Neuronal stem cell (in vitro differentiated cells): ENCODE data around the gene PHKB. TPM values are rescaled to one million over a fixed set of nuclear protein-coding genes. Genes with fewer than 3 reads are reported as not detected.

Source experiments
- DNase-seq: peaks from one replicate; pipeline ENCODE4 v3.0.0-alpha.2; 2013; ENCODE audit warnings: low spot score
- H2AFZ ChIP-seq: one replicate; pipeline ENCODE4 v1.6.1; 2013; ENCODE audit warnings: mild to moderate bottlenecking, low read length, inconsistent platforms
- H2AK5ac ChIP-seq: 2 replicates; pipeline ENCODE4 v1.6.1; 2013; ENCODE audit warnings: low read depth, mild to moderate bottlenecking, inconsistent platforms, low read length, moderate library complexity, mixed read lengths
- H2BK120ac ChIP-seq: 2 replicates; pipeline ENCODE4 v1.6.1; 2013; ENCODE audit warnings: low read depth, mild to moderate bottlenecking, inconsistent platforms, low read length, moderate library complexity, mixed read lengths
- H2BK12ac ChIP-seq: one replicate; pipeline ENCODE4 v1.6.1; 2013; ENCODE audit warnings: low read length, inconsistent platforms
- H2BK15ac ChIP-seq: 2 replicates; pipeline ENCODE4 v1.6.1; 2013; ENCODE audit warnings: mild to moderate bottlenecking, low read length, inconsistent platforms, mixed read lengths
- H2BK5ac ChIP-seq: one replicate; pipeline ENCODE4 v1.6.1; 2013; ENCODE audit warnings: inconsistent platforms, mild to moderate bottlenecking, low read length, moderate library complexity
- H3K14ac ChIP-seq: one replicate; pipeline ENCODE4 v1.6.1; 2013; ENCODE audit warnings: low read length, inconsistent platforms
- H3K18ac ChIP-seq: 2 replicates; pipeline ENCODE4 v1.6.1; 2013; ENCODE audit warnings: low read length, inconsistent platforms
- H3K23ac ChIP-seq: 2 replicates; pipeline ENCODE4 v1.6.1; 2013; ENCODE audit warnings: low read depth, mild to moderate bottlenecking, mixed read lengths, low read length, inconsistent platforms; ENCODE audit not compliant: poor library complexity
- H3K27ac ChIP-seq: replicated peaks from 3 replicates; pipeline ENCODE4 v1.5.1; 2013; ENCODE audit warnings: low read length, inconsistent platforms
- H3K27me3 ChIP-seq, 3 experiments: 2 replicates each; pipeline ENCODE4 v1.6.1; 2013; ENCODE audit warnings: low read length in 3 of 3, mild to moderate bottlenecking in 2 of 3, inconsistent platforms in 1 of 3, low read depth in 1 of 3, mixed read lengths in 1 of 3, moderate library complexity in 1 of 3; ENCODE audit not compliant: control insufficient read depth in 3 of 3, insufficient read depth in 3 of 3
- H3K36me3 ChIP-seq, 2 donors: replicated peaks in 1 of 2; 2 replicates each; pipeline ENCODE4 v1.6.1; 2013; ENCODE audit warnings: low read length in 2 of 2; ENCODE audit not compliant: control insufficient read depth in 2 of 2, insufficient read depth in 2 of 2
- H3K4ac ChIP-seq: 2 replicates; pipeline ENCODE4 v1.6.1; 2013; ENCODE audit warnings: inconsistent platforms, mild to moderate bottlenecking, low read length, moderate library complexity
- H3K4me1 ChIP-seq, 2 donors: 1 replicate in 1 of 2; 2 replicates in 1 of 2; pipeline ENCODE4 v1.6.1; 2013; ENCODE audit warnings: low read length in 2 of 2, low read depth in 1 of 2; ENCODE audit not compliant: control insufficient read depth in 2 of 2, insufficient read depth in 1 of 2
- H3K4me2 ChIP-seq: one replicate; pipeline ENCODE4 v1.6.1; 2013; ENCODE audit warnings: mild to moderate bottlenecking, low read length, inconsistent platforms; ENCODE audit not compliant: insufficient read depth, poor library complexity, severe bottlenecking
- H3K4me3 ChIP-seq, 2 donors: 2 replicates each; pipeline ENCODE4 v1.5.1; 2013; ENCODE audit warnings: low read length in 2 of 2, mild to moderate bottlenecking in 2 of 2, inconsistent platforms in 1 of 2, moderate library complexity in 1 of 2
- H3K79me1 ChIP-seq: one replicate; pipeline ENCODE4 v1.6.1; 2013; ENCODE audit warnings: low read depth, mild to moderate bottlenecking, inconsistent platforms, low read length, moderate library complexity
- H3K9ac ChIP-seq: one replicate; pipeline ENCODE4 v1.6.1; 2013; ENCODE audit warnings: mild to moderate bottlenecking, low read depth, low read length, inconsistent platforms; ENCODE audit not compliant: poor library complexity
- H3K9me3 ChIP-seq, 2 donors: replicated peaks in 1 of 2; 2 replicates each; pipeline versions ENCODE3 to v1.6.1; 2013; ENCODE audit warnings: low read length in 2 of 2, mild to moderate bottlenecking in 2 of 2, inconsistent platforms in 1 of 2, low read depth in 1 of 2, mixed read lengths in 1 of 2, moderate library complexity in 1 of 2; ENCODE audit not compliant: control insufficient read depth in 2 of 2, insufficient read depth in 1 of 2
- H4K8ac ChIP-seq: one replicate; pipeline ENCODE4 v1.6.1; 2013; ENCODE audit warnings: low read depth, mild to moderate bottlenecking, inconsistent platforms, low read length, moderate library complexity
- H4K91ac ChIP-seq: one replicate; pipeline ENCODE4 v1.6.1; 2013; ENCODE audit warnings: low read length, low read depth, mild to moderate bottlenecking, inconsistent platforms; ENCODE audit not compliant: poor library complexity
- WGBS, 2 donors: extraction: QIAGEN DNeasy Blood & Tissue Kit; methylation state at CpG; one replicate each; pipeline ENCODE4 v1.1.7; 2013; ENCODE audit warnings: missing lambda C conversion rate in 2 of 2, mixed read lengths in 1 of 2; ENCODE audit not compliant: insufficient read length in 2 of 2, insufficient replicate concordance in 1 of 2; ENCODE audit errors: extremely low coverage in 2 of 2; 5-methylcytosine and 5-hydroxymethylcytosine counted together
- polyA plus RNA-seq, 2 experiments: library from polyadenylated mRNA; stranded (reverse); fragments of 200-250 nt; gene quantifications; one replicate each; pipeline ENCODE4 v1.2.3, GENCODE V29; 2013

The PHKB gene
- 27.6 TPM for polyA plus RNA-seq (2013, experiment 1 of 2)
- 28.0 TPM for polyA plus RNA-seq (2013, experiment 2 of 2)

- peak within 1 kb of the TSS; percentile 73 for H3K4me2 ChIP-seq
- H3K9me3 ChIP-seq, result no peaks in the 10 kb centered on the region
- H3K36me3 ChIP-seq, result peaks cover 0 to 29% of the 10 kb centered on the region in 2 donors
- peak within 1 kb of the TSS; percentile 96 for H2AFZ ChIP-seq
- peak; percentile 93 for DNase-seq
- no peak within 1 kb of the TSS for H2BK12ac ChIP-seq
- H3K14ac ChIP-seq, result no peak within 1 kb of the TSS
- H2AK5ac ChIP-seq, result no peak within 1 kb of the TSS
- H3K4me1 ChIP-seq, result peaks cover 9 to 18% of the 10 kb centered on the region in 2 donors
- H3K23ac ChIP-seq, result peak within 1 kb of the TSS; percentile 98
- H4K8ac ChIP-seq, result no peak within 1 kb of the TSS
- peak within 1 kb of the TSS; percentile 83 for H3K9ac ChIP-seq
- peak within 1 kb of the TSS; percentile 100 for H3K27ac ChIP-seq
- H2BK5ac ChIP-seq, result peak within 1 kb of the TSS; percentile 94
- H3K4me3 ChIP-seq, result peak within 1 kb of the TSS; percentile 77 to 97
- H2BK120ac ChIP-seq, result peak within 1 kb of the TSS; percentile 29
- H3K4ac ChIP-seq, result peak within 1 kb of the TSS; percentile 48
- WGBS, 2 donors, result no CpG with 5 or more reads among the region's 82 CpGs
- peak within 1 kb of the TSS; percentile 98 for H3K18ac ChIP-seq
- peaks cover 6% of the 10 kb centered on the region for H3K79me1 ChIP-seq
- no peak within 1 kb of the TSS for H2BK15ac ChIP-seq
- no peaks in the 10 kb centered on the region for H3K27me3 ChIP-seq
- no peak within 1 kb of the TSS for H4K91ac ChIP-seq
These were observed at the start of gene PHKB, which contains the start of gene ITFG1 for GRCh38 chr16:47460711-47461597. PHKB (plus strand) TSS chr16:47461331; CDS start chr16:47461351, 20 bp downstream. ITFG1 (minus strand) TSS chr16:47461063; CDS start chr16:47461045, 18 bp downstream.

GRCh38 chr16:47413041-47413440 is 48.1 kb upstream of the PHKB start:
- H3K36me3 ChIP-seq, result peaks cover 0 to 6% of the 10 kb centered on the region in 2 donors
- H3K4me2 ChIP-seq, result no peak overlapping the region
- no CpG with 5 or more reads among the region's 1 CpG for WGBS, 2 donors
- H2BK120ac ChIP-seq, result no peak overlapping the region
- no peak overlapping the region for H3K4ac ChIP-seq
- H3K18ac ChIP-seq, result no peak overlapping the region
- H4K91ac ChIP-seq, result no peak overlapping the region
- no peak overlapping the region for H3K23ac ChIP-seq
- H2BK15ac ChIP-seq, result no peak overlapping the region
- no peak overlapping the region for H2BK12ac ChIP-seq
- no peak overlapping the region for H2AK5ac ChIP-seq
- DNase-seq, result no peak
- H3K14ac ChIP-seq, result no peak overlapping the region
- H3K27me3 ChIP-seq, result no peaks in the 10 kb centered on the region
- no peak overlapping the region for H3K27ac ChIP-seq
- no peaks in the 10 kb centered on the region for H3K4me1 ChIP-seq
- no peak overlapping the region for H2BK5ac ChIP-seq
- no peak overlapping the region for H3K9ac ChIP-seq
- H3K9me3 ChIP-seq, result no peaks in the 10 kb centered on the region
- no peak overlapping the region for H2AFZ ChIP-seq
- H3K79me1 ChIP-seq, result peaks cover 3% of the 10 kb centered on the region
- H3K4me3 ChIP-seq, result no peak overlapping the region
- H4K8ac ChIP-seq, result no peak overlapping the region

GRCh38 chr16:47416869-47417268 is 44.3 kb upstream of the PHKB start:
- Histone ChIP-seq H2BK12ac (no peak overlapping the region), H2AK5ac (no peak overlapping the region), H3K14ac (no peak overlapping the region), H3K18ac (no peak overlapping the region), H3K79me1 (no peaks in the 10 kb centered on the region), H3K23ac (no peak overlapping the region), H3K27me3 (no peaks in the 10 kb centered on the region), H2BK15ac (no peak overlapping the region), H4K8ac (no peak overlapping the region), H3K36me3 (peaks cover 0 to 9% of the 10 kb centered on the region in 2 donors), H2AFZ (no peak overlapping the region), H3K9ac (no peak overlapping the region), H3K4me3 (no peak overlapping the region), H3K4me1 (no peaks in the 10 kb centered on the region), H3K4me2 (no peak overlapping the region), H3K4ac (no peak overlapping the region), H2BK5ac (no peak overlapping the region), H4K91ac (no peak overlapping the region), H3K27ac (no peak overlapping the region), H2BK120ac (no peak overlapping the region), H3K9me3 (no peaks in the 10 kb centered on the region)
- no CpG with 5 or more reads among the region's 1 CpG for WGBS, 2 donors
- no peak for DNase-seq

- no peak overlapping the region for H3K27ac ChIP-seq
These were observed 36.3 kb upstream of the PHKB start for GRCh38 chr16:47424846-47425245.

More at GRCh38 chr16:47424846-47425245, 36.3 kb upstream of the PHKB start:
- DNase-seq, result peak; percentile 18
- peak overlapping the region; percentile 24 for H3K9ac ChIP-seq
- peaks cover 6 to 56% of the 10 kb centered on the region in 2 donors for H3K36me3 ChIP-seq
- H2BK12ac ChIP-seq, result no peak overlapping the region
- no peaks in the 10 kb centered on the region for H3K79me1 ChIP-seq
- H2AK5ac ChIP-seq, result no peak overlapping the region
- H2BK120ac ChIP-seq, result no peak overlapping the region
- no peak overlapping the region for H3K4ac ChIP-seq
- no peak overlapping the region for H3K18ac ChIP-seq
- no peak overlapping the region for H4K91ac ChIP-seq
- peak overlapping the region; percentile 43 for H4K8ac ChIP-seq
- no peak overlapping the region for H2BK5ac ChIP-seq
- H3K4me2 ChIP-seq, result no peak overlapping the region
- H3K23ac ChIP-seq, result no peak overlapping the region
- no peak overlapping the region for H3K14ac ChIP-seq
- peaks cover 0 to 2% of the 10 kb centered on the region in 2 donors for H3K4me1 ChIP-seq
- H2AFZ ChIP-seq, result no peak overlapping the region
- WGBS, 2 donors, result no CpG with 5 or more reads among the region's 13 CpGs
- no peak overlapping the region for H2BK15ac ChIP-seq
- no peak overlapping the region for H3K4me3 ChIP-seq
- H3K27me3 ChIP-seq, result no peaks in the 10 kb centered on the region
- H3K9me3 ChIP-seq, result peaks cover 0 to 2% of the 10 kb centered on the region in 2 donors
